Omental fat pad (tissue), 4 donors: ENCODE data around the gene CSMD2. TPM values are rescaled to one million over a fixed set of nuclear protein-coding genes. Genes with fewer than 3 reads are reported as not detected.

Experiments
- ATAC-seq: fragments of 150-250 bp; one replicate; pipeline ENCODE4 v1.9.1; 2016; ENCODE audit warnings: mild to moderate bottlenecking, moderate library complexity; ENCODE audit not compliant: low FRiP score
- DNase-seq: peaks from one replicate; pipeline ENCODE4 v3.0.0-alpha.2; 2019; ENCODE audit warnings: low spot score
- CTCF ChIP-seq, 3 donors: fragments of 450-650 bp; IDR thresholded peaks; one replicate each; pipeline ENCODE4 v1.5.1; 2016 to 2017; ENCODE audit warnings: antibody characterized with exemption in 3 of 3, mild to moderate bottlenecking in 3 of 3, moderate library complexity in 2 of 3
- total RNA-seq, 4 donors: library from RNA; depleted of rRNA; stranded (reverse); fragments of >200 nt; gene quantifications; one replicate each; pipeline ENCODE4 v1.1.0, GENCODE V29; 2016

Gene CSMD2
- total RNA-seq, 4 donors from 2014 or later: 0.19 to 3.8 (median 0.60) TPM; not detected in 1

- DNase-seq: no peak
- no peak for TF ChIP-seq CTCF (IDR thresholded peaks at IDR 0.05)
These were observed 234.5 kb downstream of the CSMD2 start for GRCh38 chr1:33930346-33931110.

GRCh38 chr1:33928251-33928650 is 236.8 kb downstream of the CSMD2 start:
- ATAC-seq (no peak), DNase-seq (no peak)
- no peak for TF ChIP-seq CTCF (IDR thresholded peaks at IDR 0.05)

More at GRCh38 chr1:33930346-33931110, 234.5 kb downstream of the CSMD2 start:
- no peak for ATAC-seq

- ATAC-seq: no peak
These were observed 237.3 kb downstream of the CSMD2 start for GRCh38 chr1:33927721-33928120.

GRCh38 chr1:33925586-33925985 is 239.4 kb downstream of the CSMD2 start:
- DNase-seq (no peak), ATAC-seq (no peak)
- TF ChIP-seq CTCF (IDR thresholded peaks at IDR 0.05): no peak

More at GRCh38 chr1:33927721-33928120, 237.3 kb downstream of the CSMD2 start:
- TF ChIP-seq CTCF (IDR thresholded peaks at IDR 0.05): no peak
- DNase-seq: no peak

GRCh38 chr1:33921281-33921680 is 243.7 kb downstream of the CSMD2 start:
- no peak for ATAC-seq
- no peak for TF ChIP-seq CTCF (IDR thresholded peaks at IDR 0.05)
- DNase-seq: no peak

GRCh38 chr1:33918368-33918767 is 246.7 kb downstream of the CSMD2 start:
- DNase-seq (no peak), ATAC-seq (no peak)
- no peak for TF ChIP-seq CTCF (IDR thresholded peaks at IDR 0.05)

GRCh38 chr1:33916786-33917185 is 248.2 kb downstream of the CSMD2 start:
- ATAC-seq (no peak), DNase-seq (no peak)
- no peak for TF ChIP-seq CTCF (IDR thresholded peaks at IDR 0.05)
